NCI-H1417 treated with DMSO at 0.1 percent for 48 hours (cell line): ENCODE results near the gene TSNAXIP1.

Source experiments
- DNase-seq: peaks from one replicate; lab custom pipeline; 2025; lab: John Stamatoyannopoulos, UW

TSNAXIP1 gene

DNA sequence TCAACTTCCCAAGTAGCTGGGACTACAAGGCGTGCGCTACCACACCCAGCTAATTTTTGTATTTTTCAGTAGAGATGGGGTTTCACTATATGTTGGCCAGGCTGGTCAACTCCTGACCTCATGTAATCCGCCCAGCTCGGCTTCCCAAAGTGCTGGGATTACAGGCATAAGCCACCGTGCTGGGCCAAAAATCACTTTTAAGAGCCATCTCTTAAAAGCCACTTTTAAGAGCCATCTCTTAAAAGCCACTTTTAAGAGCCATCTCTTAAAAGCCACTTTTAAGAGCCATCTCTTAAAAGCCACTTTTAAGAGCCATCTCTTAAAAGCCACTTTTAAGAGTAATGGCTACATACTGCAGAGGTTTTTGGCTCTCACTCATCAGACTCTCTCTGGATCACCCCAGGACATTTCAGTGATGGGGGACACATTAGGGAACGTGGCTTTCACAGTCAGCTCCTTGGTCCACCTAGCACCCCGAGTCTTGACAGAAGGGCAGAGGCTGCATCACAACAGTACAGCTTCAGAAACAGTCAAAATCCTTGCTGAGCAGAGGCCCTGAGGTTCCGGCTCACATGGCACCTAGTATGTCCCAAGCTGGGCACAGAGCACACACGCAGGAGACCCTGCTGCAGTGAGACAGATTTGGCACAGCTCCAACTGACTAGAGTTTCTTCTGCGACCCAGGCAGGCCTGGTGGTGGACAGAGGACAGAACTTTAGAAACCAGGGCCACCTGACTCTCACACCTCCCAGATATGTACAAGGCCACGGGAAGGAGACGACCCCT, 23.9 kb upstream of the TSNAXIP1 start:
- DNase-seq: no peak

DNA sequence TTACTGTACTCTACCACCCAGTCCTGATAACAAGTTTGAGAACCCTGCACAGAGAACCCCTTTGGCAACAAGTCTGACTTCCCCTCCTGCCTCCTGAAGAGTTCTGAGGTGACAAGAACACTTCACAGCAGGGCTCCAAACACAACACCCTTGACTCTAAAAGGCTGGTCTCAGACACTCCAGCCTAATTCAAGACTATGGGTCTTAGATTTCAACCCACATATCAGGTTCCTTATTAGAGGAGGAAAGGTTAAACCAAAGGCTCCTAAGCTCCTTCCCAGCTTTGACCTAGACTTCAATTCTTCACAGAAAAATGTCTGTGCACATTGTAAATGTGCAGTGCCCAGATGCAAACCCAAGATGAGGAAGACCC, 23.4 kb upstream of the TSNAXIP1 start:
- DNase-seq: no peak

DNA sequence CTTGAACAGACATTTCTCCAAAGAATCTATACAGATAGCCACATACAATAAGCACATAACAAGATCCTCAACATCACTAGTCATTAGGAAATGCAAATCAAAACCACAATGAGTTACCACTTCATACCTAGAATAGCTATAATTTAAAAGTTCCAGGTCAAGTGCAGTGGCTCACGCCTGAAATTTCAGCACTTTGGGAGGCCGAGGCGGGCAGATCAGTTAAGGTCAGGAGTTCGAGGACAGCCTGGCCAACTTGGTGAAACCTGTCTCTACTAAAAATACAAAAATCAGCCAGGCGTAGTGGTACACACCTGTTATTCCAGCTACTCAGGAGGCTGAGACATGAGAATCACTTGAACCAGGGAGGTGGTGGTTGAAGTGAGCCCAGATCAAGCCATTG, 20.2 kb upstream of the TSNAXIP1 start:
- DNase-seq: no peak

DNA sequence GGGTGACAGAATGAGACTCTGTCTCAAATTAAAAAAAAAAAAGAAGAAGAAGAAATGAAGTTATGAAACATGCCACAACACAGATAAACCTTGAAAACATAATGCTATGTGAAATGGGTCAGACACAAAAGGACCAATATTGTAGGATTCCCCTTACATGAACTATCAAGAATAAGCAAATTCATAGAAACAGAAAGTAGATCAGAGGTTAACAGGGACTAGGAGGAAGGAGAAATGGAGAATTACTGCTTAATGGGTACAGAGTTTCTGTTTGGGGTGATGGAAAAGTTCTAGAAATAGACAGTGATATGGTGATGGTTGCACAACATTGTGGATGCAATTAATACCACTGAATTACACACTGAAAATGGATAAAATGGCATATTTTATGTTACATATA, 16.6 kb upstream of the TSNAXIP1 start:
- DNase-seq: no peak

GRCh38 chr16:67796099-67796718, 10.5 kb upstream of the TSNAXIP1 start:
- DNase-seq: no peak

GRCh38 chr16:67800338-67800926, 6.3 kb upstream of the TSNAXIP1 start:
- DNase-seq: no peak

- no peak for DNase-seq
These were observed 5.4 kb upstream of the TSNAXIP1 start for GRCh38 chr16:67801241-67801640.

DNA sequence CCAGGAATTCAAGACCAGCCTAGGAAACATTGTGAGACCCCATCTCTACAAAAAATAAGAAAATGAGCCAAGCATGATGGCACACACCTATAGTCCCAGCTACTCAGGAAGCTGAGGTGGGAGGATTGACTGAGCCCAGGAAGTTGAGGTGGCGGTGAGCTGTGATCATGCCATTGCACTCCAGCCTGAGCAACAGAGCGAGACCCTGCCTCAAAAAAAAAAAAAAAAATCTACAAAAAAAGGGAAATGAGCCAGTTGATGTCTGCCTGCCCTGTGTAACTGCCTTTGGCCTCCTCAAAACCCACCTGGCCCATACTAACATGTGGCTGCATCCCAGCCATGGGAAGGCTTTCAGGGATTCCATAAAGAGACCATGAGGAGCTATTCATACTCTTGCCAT, 4.8 kb upstream of the TSNAXIP1 start:
- no peak for DNase-seq

GRCh38 chr16:67803894-67804293, 2.8 kb upstream of the TSNAXIP1 start:
- DNase-seq: no peak

DNA sequence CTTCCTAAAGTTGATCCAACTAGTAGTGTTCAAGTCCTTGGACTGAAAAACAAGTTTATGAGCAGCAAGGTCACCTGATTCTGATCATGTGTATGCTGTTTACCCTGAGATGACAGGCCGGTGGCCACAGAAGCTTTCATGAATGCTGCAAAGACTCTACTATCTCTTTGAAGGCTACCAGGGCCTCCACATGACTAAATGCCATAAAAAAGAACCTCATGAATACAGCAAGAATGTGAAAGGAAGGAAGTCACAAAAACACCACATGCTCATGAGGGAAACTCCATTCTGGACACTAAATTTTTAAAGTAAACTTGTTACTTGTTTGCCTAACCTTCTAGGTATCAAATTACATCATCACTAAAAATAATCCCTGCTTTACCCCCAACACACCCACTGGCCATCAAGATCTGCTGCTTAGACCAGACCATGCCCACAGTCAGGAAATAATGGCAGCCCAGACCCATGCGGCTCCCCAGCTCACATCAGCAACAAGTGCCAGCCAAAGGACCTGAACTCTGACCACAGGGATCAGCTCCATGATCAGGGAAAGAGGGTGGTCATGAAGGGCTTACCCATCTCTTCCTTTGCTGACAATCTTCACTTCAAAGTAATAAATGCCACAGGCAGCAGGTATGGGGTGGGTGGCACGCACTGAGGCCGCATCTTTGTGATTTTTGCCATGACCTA, 1.7 kb upstream of the TSNAXIP1 start:
- no peak for DNase-seq

DNA sequence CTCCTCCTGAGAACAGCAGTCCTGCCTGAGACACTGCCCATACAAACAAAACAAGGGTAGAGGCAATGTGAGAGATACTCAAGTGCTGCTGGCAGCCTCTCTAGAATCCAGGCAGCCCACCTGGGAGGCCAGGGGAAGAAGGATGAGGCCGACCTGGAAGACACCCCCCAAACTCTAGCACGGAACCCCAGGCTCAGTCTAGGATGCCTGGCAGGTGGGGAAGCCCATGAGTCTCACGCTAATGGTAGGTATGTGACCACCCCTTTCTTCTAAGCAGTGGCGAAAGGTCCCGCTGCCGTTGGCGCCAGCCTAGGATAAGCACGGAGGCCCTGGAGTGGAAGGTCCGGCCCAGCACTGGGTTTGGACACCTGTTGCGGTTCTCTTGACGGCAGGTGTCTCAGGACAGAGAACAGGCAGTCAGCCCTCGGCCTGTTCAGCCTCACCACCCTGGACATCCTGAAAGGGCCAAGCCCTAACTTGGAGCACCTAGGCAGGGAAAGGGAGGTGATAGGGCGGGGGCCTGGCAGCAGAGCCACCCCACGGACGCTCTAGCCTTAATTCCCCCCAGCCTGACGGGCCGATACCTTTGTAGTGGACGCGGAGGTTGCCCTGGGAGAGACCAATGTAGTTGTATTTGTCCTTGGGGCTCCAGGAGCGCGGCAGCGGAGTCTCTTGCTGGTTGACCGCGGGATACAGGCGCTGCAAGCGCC, 816 bp upstream of the TSNAXIP1 start:
- DNase-seq: no peak

DNA sequence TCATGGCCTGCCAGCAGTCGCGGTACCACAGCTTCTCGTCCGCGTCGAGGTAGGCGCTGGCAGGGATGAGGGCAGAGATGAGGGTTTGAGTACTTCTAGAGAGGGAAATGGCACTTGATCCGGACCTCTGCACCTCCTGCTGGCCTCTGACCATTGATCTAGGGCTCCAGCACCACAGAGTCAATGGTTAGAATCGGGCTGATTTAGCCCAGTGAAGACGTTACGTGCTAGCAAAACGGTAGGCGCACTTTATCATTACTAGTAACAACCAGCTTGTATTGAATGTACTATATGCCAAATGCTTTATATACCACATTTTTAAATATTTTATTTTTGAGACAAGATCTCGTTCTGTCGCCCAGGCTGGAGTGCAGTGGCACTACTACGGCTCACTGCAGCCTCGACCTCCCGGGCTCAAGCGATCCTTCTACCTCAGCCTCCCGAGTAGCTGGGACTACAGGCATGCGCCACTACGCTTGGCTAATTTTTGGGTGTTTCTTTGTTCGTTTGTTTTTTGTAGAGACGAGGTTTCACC, 526 bp downstream of the TSNAXIP1 start:
- DNase-seq: no peak

DNA sequence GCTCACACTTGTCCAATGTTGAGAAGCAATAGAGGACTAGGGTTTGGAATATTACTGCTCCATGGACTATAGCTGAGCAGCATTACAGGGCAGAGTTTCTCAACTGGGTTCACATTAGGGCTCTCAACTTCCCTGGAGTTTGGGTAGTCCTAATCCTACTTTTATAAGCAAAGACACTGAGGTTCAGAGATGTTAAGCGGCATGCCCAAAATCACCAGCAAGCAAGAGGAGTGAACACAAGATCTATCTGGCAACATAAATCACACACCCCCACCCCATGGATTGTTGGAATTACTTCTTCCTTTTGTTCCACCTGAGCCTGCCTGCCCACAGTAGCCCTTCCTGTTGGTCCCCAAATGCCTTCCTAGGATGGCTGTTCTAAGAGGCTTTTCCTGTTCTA, 5.2 kb downstream of the TSNAXIP1 start:
- DNase-seq: no peak

DNA sequence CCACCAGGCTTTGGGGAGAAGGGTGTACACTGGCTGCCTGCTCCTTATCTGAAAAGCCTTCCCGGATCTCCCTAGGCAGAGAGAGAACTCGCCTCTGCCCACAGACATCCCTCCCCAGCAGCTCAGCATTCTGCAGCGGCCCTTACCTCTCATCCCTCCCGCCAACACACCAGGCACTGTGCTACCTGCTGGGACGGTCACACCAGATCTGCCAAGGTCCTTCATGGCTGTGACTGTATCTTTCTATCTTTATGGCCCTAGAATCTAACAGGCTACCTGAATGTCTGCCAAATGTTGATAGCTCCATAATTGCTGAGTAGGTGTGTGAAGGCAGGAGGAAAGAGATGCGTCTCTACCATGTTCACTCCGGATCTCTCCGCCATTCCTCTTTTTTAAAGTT, 7.9 kb downstream of the TSNAXIP1 start:
- DNase-seq: no peak

DNA sequence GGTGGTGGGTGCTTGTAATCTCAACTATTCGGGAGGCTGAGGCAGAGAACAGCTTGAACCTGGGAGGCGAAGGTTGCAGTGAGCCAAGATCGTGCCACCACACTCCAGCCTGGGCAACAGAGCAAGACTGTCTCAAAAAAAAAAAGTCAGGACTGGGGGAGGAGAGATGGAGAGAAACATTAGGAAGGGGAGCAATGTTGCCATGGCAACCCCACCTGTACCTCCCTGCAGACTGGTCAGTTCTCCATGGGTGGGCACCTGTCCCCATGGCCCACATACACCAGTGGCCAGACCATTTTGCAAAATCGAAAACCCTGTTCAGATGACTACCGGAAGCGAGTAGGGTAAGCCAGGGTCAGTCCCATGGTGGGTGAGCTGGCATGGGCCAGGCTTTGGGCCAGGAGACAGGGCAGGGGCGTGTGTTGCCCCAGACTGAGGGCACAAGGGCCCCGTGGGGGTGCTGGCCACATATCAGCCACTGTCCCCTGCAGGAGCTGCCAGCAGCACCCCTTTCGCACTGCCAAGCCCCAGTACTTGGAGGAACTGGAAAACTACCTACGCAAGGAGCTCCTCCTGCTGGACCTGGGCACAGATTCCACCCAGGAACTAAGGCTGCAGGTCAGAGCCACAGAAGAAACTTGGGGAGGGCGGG, 14.0 kb downstream of the TSNAXIP1 start:
- no peak for DNase-seq

DNA sequence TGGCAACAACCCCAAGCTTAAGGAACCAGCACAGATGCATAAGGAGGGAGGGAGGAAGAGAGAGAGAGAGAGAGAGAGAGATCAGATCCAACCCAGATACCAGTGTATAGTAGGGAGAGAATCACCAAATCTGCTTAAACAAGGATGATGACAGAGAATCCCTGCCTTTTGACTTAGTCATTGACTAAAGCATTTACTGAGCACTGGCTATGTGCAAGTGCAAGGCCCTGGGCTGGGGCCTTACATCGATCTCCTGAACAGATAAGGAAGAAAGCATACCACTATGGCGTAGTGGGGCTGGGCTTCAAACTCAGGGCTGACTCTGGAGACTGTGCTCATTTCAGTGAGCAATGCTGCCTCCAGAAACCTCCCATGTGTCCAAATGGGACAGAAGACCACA, 15.8 kb downstream of the TSNAXIP1 start:
- no peak for DNase-seq

DNA sequence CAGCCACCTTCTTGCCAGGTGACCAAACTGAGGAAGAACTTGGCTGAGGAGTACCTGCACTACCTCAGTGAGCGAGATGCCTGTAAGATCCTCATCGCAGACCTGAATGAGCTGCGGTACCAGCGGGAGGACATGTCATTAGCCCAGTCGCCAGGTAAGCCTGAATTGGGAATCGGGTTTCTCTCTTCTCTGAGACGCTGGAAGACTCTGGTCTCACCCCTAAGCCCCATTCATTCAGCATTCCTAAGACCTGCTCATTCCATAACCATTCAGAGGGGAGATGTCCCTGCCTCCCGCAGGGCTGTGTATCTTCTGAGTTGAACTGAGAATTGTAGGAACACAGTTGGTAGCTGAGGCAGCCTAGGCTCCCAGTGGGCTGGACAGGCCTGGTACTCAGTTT, 18.4 kb downstream of the TSNAXIP1 start:
- DNase-seq: no peak

GRCh38 chr16:67825906-67826305, 19.2 kb downstream of the TSNAXIP1 start:
- DNase-seq: no peak

GRCh38 chr16:67828651-67829050, 22.0 kb downstream of the TSNAXIP1 start:
- DNase-seq: no peak

DNA sequence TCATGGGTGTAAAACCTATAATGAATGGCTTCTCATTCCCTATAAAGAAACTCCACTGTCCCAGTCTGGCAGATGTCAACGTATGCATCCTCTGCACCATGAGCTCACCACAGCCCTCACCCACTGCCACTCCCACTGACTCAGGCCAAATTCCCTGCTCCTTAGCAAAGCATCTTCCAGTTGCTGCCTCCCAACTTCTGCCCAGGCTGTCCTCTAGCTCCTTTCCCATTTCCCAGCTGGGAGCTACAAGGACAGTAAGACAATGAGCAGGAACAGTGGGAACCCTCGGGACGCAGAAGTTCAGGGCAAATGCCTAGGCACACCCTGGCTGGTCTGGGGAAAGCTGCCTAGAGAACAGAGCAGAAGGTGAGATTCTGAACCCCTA, 26.3 kb downstream of the TSNAXIP1 start:
- no peak for DNase-seq

GRCh38 chr16:67833415-67834241, 26.9 kb downstream of the TSNAXIP1 start:
- DNase-seq: peak; percentile 21
